K562 (cell line): Measurements from ENCODE around the gene ADK. TPM values are rescaled to one million over a fixed set of nuclear protein-coding genes. Genes with fewer than 3 reads are reported as not detected.

Source experiments
- ATAC-seq: fragments of 200-7000 bp; cut with Tn5 transposase; 3 replicates; pipeline ENCODE4 v1.9.1; 2020; ENCODE audit warnings: moderate library complexity
- BruUV-seq: library from RNA; stranded (reverse); fragments of 400-500 nt; replicated peaks from 2 replicates; lab custom pipeline; 2021; lab: Mats Ljungman, UMichigan
- CTCF ChIA-PET: fragments of 300-600 bp; formaldehyde crosslinking; extraction: SDS; loops from one replicate; lab custom pipeline; 2021; ENCODE audit warnings: low intra/inter-chr PET ratio; lab: Yijun Ruan, JAX
- POLR2A ChIA-PET: fragments of 300-600, 350-650 bp; sonication (Branson Sonifier 250); formaldehyde crosslinking; extraction: SDS; loops from one replicate; lab custom pipeline; 2021; ENCODE audit warnings: antibody characterized with exemption, inconsistent platforms; lab: Yijun Ruan, JAX
- DNase-seq, 4 experiments: peaks; one replicate each; pipeline versions ENCODE4 v3.0.0 to v3.0.0-alpha.2; 2011 to 2018; ENCODE audit warnings: low spot score in 3 of 4, mixed read lengths in 3 of 4; ENCODE audit errors: extremely low read depth in 1 of 4
- FAIRE-seq: peaks from 2 replicates; lab custom pipeline; 2011; peaks lifted over from hg19 to GRCh38; lab: Jason Lieb, UNC
- H2AFZ ChIP-seq: 2 replicates; pipeline ENCODE4 v1.6.0; 2011; ENCODE audit warnings: low read depth, low read length, control low read depth, inconsistent platforms
- H3K27ac ChIP-seq: fragments of 200-600 bp; 3 replicates; pipeline ENCODE4 v1.8.0; 2011; ENCODE audit warnings: low read depth, mild to moderate bottlenecking, control low read depth, inconsistent platforms, low read length, moderate library complexity, mixed read lengths; ENCODE audit errors: extremely low read depth
- H3K27me3 ChIP-seq, 2 experiments: fragments of 300-600 bp in 1 of 2; 2 replicates in 1 of 2; 3 replicates in 1 of 2; pipeline versions ENCODE4 v1.6.0 to v1.8.0; 2011; ENCODE audit warnings: inconsistent platforms in 2 of 2, low read length in 2 of 2, mild to moderate bottlenecking in 1 of 2, mixed read lengths in 1 of 2, moderate library complexity in 1 of 2; ENCODE audit not compliant: control insufficient read depth in 2 of 2, insufficient read depth in 2 of 2
- H3K36me3 ChIP-seq: fragments of 300-600 bp; 3 replicates; pipeline ENCODE4 v1.8.0; 2011; ENCODE audit warnings: mild to moderate bottlenecking, low read length, inconsistent platforms; ENCODE audit not compliant: control insufficient read depth, insufficient read depth
- H3K4me1 ChIP-seq, 2 experiments: fragments of 200-600 bp in 1 of 2; replicated peaks in 1 of 2; 2 replicates in 1 of 2; 3 replicates in 1 of 2; pipeline versions ENCODE4 v1.5.1 to v1.8.0; 2011; ENCODE audit warnings: inconsistent platforms in 2 of 2, low read length in 2 of 2, mild to moderate bottlenecking in 1 of 2, mixed read lengths in 1 of 2, moderate library complexity in 1 of 2; ENCODE audit not compliant: control insufficient read depth in 2 of 2, insufficient read depth in 2 of 2
- H3K4me2 ChIP-seq: 2 replicates; pipeline ENCODE4 v1.6.1; 2011; ENCODE audit warnings: low read length, control low read depth, inconsistent platforms, mixed read lengths; ENCODE audit not compliant: insufficient read depth
- H3K4me3 ChIP-seq: fragments of 200-600 bp; sonication (generic), shearing (Covaris generic); 2 replicates; pipeline ENCODE4 v1.5.1; 2016; ENCODE audit warnings: control low read depth, inconsistent platforms
- H3K79me2 ChIP-seq: fragments of 200-600 bp; 3 replicates; pipeline ENCODE4 v1.8.0; 2011; ENCODE audit warnings: low read length, inconsistent platforms; ENCODE audit not compliant: control insufficient read depth, insufficient read depth
- H3K9ac ChIP-seq, 2 experiments: 2 replicates each; pipeline versions ENCODE4 v1.6.0 to v1.6.1; 2011; ENCODE audit warnings: low read depth in 2 of 2, low read length in 2 of 2, control low read depth in 1 of 2, inconsistent platforms in 1 of 2, mild to moderate bottlenecking in 1 of 2, mixed read lengths in 1 of 2; ENCODE audit not compliant: insufficient read depth in 1 of 2
- H3K9me1 ChIP-seq: one replicate; pipeline ENCODE4 v1.6.0; 2011; ENCODE audit warnings: inconsistent platforms, mild to moderate bottlenecking, low read length, moderate library complexity; ENCODE audit not compliant: control insufficient read depth, insufficient read depth
- H3K9me3 ChIP-seq: replicated peaks from 2 replicates; pipeline ENCODE4 v1.5.1; 2011; ENCODE audit warnings: low read depth, low read length, inconsistent platforms; ENCODE audit not compliant: control insufficient read depth, insufficient read depth
- H4K20me1 ChIP-seq: replicated peaks from 2 replicates; pipeline ENCODE4 v1.6.1; 2011; ENCODE audit warnings: low read length, inconsistent platforms, mixed read lengths; ENCODE audit not compliant: control insufficient read depth, insufficient read depth
- BCL6 ChIP-seq: fragments of 250-450 bp; sonication (Bioruptor Pico); IDR thresholded peaks from 2 replicates; pipeline ENCODE4 v1.4.0; 2020
- CTCF ChIP-seq, 3 experiments: IDR thresholded peaks in 2 of 3; conservative IDR thresholded peaks in 1 of 3; 2 replicates each; pipeline ENCODE4 v1.5.1; 2011 to 2012; ENCODE audit warnings: low read length in 3 of 3, mild to moderate bottlenecking in 3 of 3, control low read depth in 2 of 3, improper control_type of control experiment in 1 of 3, inconsistent platforms in 1 of 3, low read depth in 1 of 3, mixed read lengths in 1 of 3, moderate library complexity in 1 of 3; ENCODE audit not compliant: insufficient read depth in 2 of 3
- DACH1 ChIP-seq: fragments of 450-650 bp; IDR thresholded peaks from 2 replicates; pipeline ENCODE4 v1.6.1; 2018; ENCODE audit not compliant: partially characterized antibody
- FOXM1 ChIP-seq, 2 experiments: fragments of 450-650 bp in 1 of 2; sonication (generic) in 1 of 2; formaldehyde crosslinking in 1 of 2; IDR thresholded peaks; 2 replicates each; pipeline versions ENCODE4 v1.6.1 to v1.9.0; 2017 to 2022; ENCODE audit warnings: low read depth in 2 of 2, mild to moderate bottlenecking in 2 of 2, missing genetic modification reagents in 1 of 2, moderate library complexity in 1 of 2
- GATAD2B ChIP-seq: fragments of 450-650 bp; IDR thresholded peaks from 2 replicates; pipeline ENCODE4 v1.6.1; 2017; ENCODE audit warnings: mild to moderate bottlenecking, borderline replicate concordance
- RBM15 ChIP-seq: fragments of 200-400 bp; formaldehyde crosslinking; IDR thresholded peaks from 2 replicates; pipeline ENCODE4 v1.6.1; 2018; ENCODE audit warnings: mild to moderate bottlenecking, low read length, moderate library complexity; ENCODE audit not compliant: insufficient read depth
- RCOR1 ChIP-seq, 2 experiments: IDR thresholded peaks; 2 replicates each; pipeline ENCODE4 v1.6.1; 2012; ENCODE audit warnings: low read depth in 2 of 2, low read length in 2 of 2, borderline replicate concordance in 1 of 2, improper control_type of control experiment in 1 of 2
- REST ChIP-seq, 2 experiments: fragments of 450-650 bp; formaldehyde crosslinking in 1 of 2; IDR thresholded peaks; 2 replicates each; pipeline versions ENCODE4 v1.4.0 to v1.6.1; 2014 to 2020; ENCODE audit warnings: mild to moderate bottlenecking in 2 of 2, borderline replicate concordance in 1 of 2, low read depth in 1 of 2
- SIRT6 ChIP-seq: IDR thresholded peaks from one replicate; pipeline ENCODE4 v1.6.1; 2012; ENCODE audit warnings: low read depth, mild to moderate bottlenecking, control low read depth, inconsistent platforms, low read length, moderate library complexity
- ZC3H8 ChIP-seq: fragments of 450-650 bp; IDR thresholded peaks from 2 replicates; pipeline ENCODE4 v1.6.1; 2017
- ZEB2 ChIP-seq: fragments of 450-650 bp; IDR thresholded peaks from 2 replicates; pipeline ENCODE4 v1.6.1; 2016
- ZNF24 ChIP-seq: fragments of 450-650 bp; IDR thresholded peaks from 2 replicates; pipeline ENCODE4 v1.6.1; 2016
- WGBS: fragments of 100-300 bp; shearing (Covaris generic); methylation state at CpG from one replicate; pipeline ENCODE4 v1.1.6; 2016; ENCODE audit warnings: low coverage, mixed read lengths; ENCODE audit not compliant: insufficient coverage; ENCODE audit errors: missing lambda C conversion rate; 5-methylcytosine and 5-hydroxymethylcytosine counted together
- in situ Hi-C: fragments of 300-500 bp; cut with MboI; formaldehyde crosslinking; loops from 4 replicates; pipeline ENCODE4 v1.15.0; 2018; ENCODE audit warnings: inconsistent platforms, mixed read lengths
- intact Hi-C: fragments of 100-400 bp; cut with micrococcal nuclease; formaldehyde crosslinking; loops from 2 replicates; pipeline ENCODE4 v1.14.2; 2022
- polyA plus RNA-seq, 8 experiments: library from polyadenylated mRNA; depleted of rRNA in 4 of 8; stranded (reverse) in 5 of 8; unstranded in 3 of 8; fragments of >200 nt; fragmentation: Nextera tagmentation in 2 of 8; fragmentation: Illumina TruSeq in 1 of 8; extraction: Ambion mirVana in 2 of 8; extraction: Trizol in 1 of 8; gene quantifications; 2 replicates each; pipeline versions ENCODE4 v1.2.1 to v1.2.3, GENCODE V29; 2011 to 2014; ENCODE audit warnings: inconsistent platforms in 1 of 8, missing spikeins in 1 of 8
- total RNA-seq, 7 experiments: library from RNA; depleted of rRNA in 6 of 7; stranded (reverse); fragments of >200 nt in 6 of 7; fragmentation: Illumina TruSeq in 2 of 7; extraction: Trizol in 2 of 7; gene quantifications; 2 replicates each; pipeline versions ENCODE4 v1.2.1 to v1.2.3, GENCODE V29; 2011 to 2021; ENCODE audit warnings: low replicate concordance in 1 of 7

The ADK gene
- total and polyA plus RNA-seq, 9 of the 15 experiments (the other 6 are each of a cell fraction or from before 2014, with no cell fraction given): 54.2 to 97.8 (median 73.6) TPM

- no peak overlapping the region for H3K4me2 ChIP-seq
- ChIA-PET POLR2A (interaction anchor here (0.9 to 3.7 kb wide), 2 partner anchors 12 to 15 kb away, joined by 3 to 24 read pairs; no protein-coding TSS in a partner anchor), CTCF (no interaction called here)
- no peaks in the 10 kb centered on the region for H3K9me3 ChIP-seq
- no peaks in the 10 kb centered on the region for H4K20me1 ChIP-seq
- no peaks in the 10 kb centered on the region for H3K9me1 ChIP-seq
- WGBS: 79% methylated on average over 2 of the region's 2 CpGs
- in situ Hi-C loops (no loop called here), intact Hi-C loops (loop anchor here (10.0 kb wide), 1 partner anchor 605 kb away; no protein-coding TSS in a partner anchor)
- no peaks in the 10 kb centered on the region for H3K36me3 ChIP-seq
- no peak overlapping the region for H3K4me3 ChIP-seq
- H3K27me3 ChIP-seq: no peaks in the 10 kb centered on the region
- H3K27ac ChIP-seq: no peak overlapping the region
- peaks cover 4 to 15% of the 10 kb centered on the region in 2 experiments; a peak in 3 of 5 replicates for H3K4me1 ChIP-seq
- H2AFZ ChIP-seq: no peak overlapping the region
- FAIRE-seq: no peak
- BruUV-seq: no TSS peak
- H3K79me2 ChIP-seq: no peaks in the 10 kb centered on the region
- no peak overlapping the region for H3K9ac ChIP-seq
- peak; percentile 60 for ATAC-seq
- peak; percentile 19 to 53 (median 44) for DNase-seq
- no peak for TF ChIP-seq SIRT6
- TF ChIP-seq RCOR1 (IDR thresholded peaks at IDR 0.05; ENCODE audit: borderline replicate concordance in 1 of 2, low read depth in 2 of 2, low read length in 2 of 2): peak in 1 of 2 experiments; percentile 11; a peak in 1 of 4 replicates
- peak; percentile 70 for TF ChIP-seq DACH1
- TF ChIP-seq ZC3H8: no peak
- no peak for TF ChIP-seq BCL6 (CRISPR knock-in tag)
- TF ChIP-seq FOXM1 (IDR thresholded peaks at IDR 0.05; ENCODE audit: low read depth): peak; percentile 21; the same call in 1 of the 2 replicates
- TF ChIP-seq FOXM1 (CRISPR knock-in tag; IDR thresholded peaks at IDR 0.05; ENCODE audit: low read depth): no peak
- peak in 2 of 3 experiments; percentile 22 to 51; a peak in 2 of 6 replicates for TF ChIP-seq CTCF (IDR thresholded peaks at IDR 0.05 in 2 of 3, conservative IDR thresholded peaks at IDR 0.05 in 1 of 3; ENCODE audit: insufficient read depth in 2 of 3, low read depth in 1 of 3, low read length in 3 of 3)
- 0 out of 2 replicates have a peak, but pooled peaks have one; percentile 38 for TF ChIP-seq ZEB2
- no peak for TF ChIP-seq ZNF24
- peak; percentile 19; the same call in 1 of the 2 replicates for TF ChIP-seq REST (IDR thresholded peaks at IDR 0.05; ENCODE audit: borderline replicate concordance)
- TF ChIP-seq REST (CRISPR knock-in tag; IDR thresholded peaks at IDR 0.05; ENCODE audit: low read depth): no peak
- peak; percentile 35; the same call in 1 of the 2 replicates for TF ChIP-seq GATAD2B
- TF ChIP-seq RBM15: no peak
Observed at GRCh38 chr10:74419958-74420375, 268.9 kb downstream of the ADK start.
